Stimulated activated CD4-positive, alpha-beta T cell treated with anti-CD3 and anti-CD28 coated beads, TNF-alpha, amount 100 ng/mL, for 4 hours (primary cell): Measurements from ENCODE around the gene STX10.

Experiments used
- DNase-seq, 3 experiments: peaks; one replicate each; pipeline ENCODE4 v3.0.0-alpha.2; 2020; ENCODE audit warnings: low read depth in 3 of 3

Gene STX10

DNA sequence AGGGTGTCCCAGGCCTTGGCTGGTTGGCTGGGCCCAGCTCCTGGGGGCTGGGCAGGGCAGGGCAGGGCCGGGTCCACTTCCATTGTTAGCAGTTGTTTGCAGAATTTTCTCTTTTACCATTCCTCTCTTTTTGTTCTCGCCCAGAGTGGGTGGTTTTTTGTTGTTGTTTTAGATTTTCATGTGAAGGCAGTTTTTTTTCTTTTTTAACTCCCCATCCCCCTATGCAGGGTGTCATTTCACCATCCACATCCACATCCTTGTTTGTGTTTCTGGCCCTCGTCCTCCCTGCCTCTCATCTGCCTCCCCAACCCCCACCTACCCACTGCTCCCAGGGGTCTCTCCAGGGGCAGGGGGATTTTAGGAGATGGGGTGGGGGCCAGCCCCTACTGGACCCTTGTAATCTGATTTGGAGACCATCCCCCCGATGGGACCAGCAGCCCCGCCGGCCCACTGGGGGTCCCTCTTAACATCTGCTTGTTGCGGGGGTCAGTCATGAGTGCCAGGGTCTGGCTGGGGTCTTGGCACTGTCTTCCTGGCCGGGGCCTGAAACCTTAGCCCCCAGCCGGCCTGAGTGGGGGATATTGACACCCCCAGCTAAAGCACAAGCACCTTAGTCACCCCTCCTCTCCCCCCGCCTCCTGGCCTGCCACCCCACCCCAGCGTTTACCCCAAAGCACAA is 10.4 kb downstream of the STX10 start:
- no peak for DNase-seq

DNA sequence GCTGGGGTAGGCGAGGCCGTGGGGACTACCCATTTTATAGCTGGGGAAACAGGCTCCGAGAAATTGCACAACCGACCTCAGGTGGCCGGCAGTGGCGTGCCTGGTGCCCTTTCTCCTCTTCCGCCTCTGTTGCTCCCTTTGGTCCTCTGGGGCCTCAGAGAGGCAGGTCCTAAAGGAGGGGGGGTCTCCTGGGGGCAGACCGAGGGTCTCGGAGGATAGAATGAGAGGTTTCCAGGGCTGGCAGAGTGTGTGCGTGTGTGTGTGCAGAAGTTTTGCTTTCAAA is 11.3 kb downstream of the STX10 start:
- no peak for DNase-seq

DNA sequence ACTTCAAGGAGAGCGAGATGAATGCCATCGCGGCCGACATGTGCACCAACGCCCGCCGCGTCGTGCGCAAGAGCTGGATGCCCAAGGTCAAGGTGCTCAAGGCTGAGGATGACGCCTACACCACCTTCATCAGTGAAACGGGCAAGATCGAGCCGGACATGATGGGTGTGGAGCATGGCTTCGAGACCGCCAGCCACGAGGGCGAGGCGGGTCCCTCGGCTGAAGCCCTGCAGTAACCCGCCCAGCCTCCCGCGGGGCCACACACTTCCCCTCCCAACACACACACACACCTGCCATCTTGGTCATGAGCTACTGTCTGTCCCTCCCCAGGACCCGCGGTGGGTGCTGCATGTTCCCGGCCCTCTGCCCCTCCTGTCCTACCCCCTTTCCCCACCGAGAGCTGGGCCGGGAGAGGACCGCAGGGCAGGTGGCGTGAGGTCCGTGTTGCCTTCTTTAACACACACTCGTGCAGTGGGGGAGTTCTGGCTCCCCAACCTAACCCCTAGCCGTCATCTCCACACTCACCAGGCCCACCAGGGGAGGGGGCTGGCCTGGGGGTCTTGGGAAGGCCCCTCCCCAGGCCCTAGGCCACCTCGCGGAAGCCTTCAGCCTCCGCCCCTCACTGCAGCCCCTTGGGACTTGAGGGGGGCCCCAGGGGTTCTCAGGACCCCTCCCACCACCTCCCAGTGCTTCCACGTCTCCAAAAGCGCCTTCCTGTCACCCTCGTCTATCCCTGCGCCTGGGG is 11.8 kb downstream of the STX10 start:
- DNase-seq = no peak

DNA sequence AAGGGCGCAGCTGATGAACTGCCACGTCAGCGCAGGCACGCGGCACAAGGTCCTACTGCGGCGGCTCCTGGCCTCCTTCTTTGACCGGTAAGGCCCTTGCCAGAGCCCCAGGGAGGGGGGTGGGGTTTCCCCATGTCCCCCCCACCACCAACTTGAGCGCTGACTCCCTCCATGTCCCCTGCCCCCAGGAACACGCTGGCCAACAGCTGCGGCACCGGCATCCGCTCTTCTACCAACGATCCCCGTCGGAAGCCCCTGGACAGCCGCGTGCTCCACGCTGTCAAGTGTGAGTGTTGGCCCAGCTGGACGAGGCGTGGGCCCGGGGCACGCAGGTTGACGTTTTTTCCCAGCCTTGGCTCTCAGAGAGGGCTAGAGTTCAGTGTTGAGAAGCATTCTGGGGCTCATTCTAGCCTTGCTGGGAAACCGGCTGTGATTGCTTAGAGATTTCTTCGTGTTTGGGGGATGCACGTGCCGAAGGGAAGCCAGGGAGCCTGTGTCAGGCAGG is 12.8 kb downstream of the STX10 start:
- no peak for DNase-seq

DNA sequence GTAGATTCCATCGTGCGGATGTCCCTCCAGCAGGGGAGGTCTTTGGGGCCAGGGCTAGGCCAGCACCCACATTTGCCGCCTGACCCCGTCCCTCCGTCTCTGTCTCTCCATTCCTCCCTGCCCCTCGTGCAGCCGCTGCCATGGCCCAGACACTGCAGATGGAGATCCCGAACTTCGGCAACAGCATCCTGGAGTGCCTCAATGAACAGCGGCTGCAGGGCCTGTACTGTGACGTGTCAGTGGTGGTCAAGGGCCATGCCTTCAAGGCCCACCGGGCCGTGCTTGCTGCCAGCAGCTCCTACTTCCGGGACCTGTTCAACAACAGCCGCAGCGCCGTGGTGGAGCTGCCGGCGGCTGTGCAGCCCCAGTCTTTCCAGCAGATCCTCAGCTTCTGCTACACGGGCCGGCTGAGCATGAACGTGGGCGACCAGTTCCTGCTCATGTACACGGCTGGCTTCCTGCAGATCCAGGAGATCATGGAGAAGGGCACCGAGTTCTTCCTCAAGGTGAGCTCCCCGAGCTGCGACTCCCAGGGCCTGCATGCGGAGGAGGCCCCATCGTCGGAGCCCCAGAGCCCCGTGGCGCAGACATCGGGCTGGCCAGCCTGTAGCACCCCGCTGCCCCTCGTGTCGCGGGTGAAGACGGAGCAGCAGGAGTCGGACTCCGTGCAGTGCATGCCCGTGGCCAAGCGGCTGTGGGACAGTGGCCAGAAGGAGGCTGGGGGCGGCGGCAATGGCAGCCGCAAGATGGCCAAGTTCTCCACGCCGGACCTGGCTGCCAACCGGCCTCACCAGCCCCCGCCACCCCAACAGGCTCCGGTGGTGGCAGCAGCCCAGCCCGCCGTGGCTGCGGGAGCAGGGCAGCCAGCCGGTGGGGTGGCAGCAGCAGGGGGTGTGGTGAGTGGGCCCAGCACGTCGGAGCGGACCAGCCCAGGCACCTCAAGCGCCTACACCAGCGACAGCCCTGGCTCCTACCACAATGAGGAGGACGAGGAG is 14.8 kb downstream of the STX10 start:
- DNase-seq = no peak

DNA sequence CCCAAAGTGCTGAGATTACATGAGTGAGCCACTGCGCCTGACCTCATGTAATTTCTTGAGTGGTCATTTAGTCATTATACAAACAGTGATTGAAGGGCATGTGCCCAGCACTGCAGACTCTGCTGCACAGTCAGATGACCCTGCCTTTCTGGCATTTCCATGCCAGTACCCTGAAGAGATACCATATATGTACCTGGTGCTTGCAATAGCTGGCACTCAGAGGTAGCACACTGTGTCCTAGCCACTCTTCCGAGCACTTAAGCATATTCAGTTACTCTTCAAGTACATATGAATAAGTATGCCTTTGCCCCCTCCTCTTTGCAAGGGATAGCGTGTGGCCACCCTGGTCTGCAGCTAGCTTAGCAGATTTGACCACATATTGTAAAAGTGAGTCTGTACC is 15.5 kb downstream of the STX10 start:
- DNase-seq = no peak

DNA sequence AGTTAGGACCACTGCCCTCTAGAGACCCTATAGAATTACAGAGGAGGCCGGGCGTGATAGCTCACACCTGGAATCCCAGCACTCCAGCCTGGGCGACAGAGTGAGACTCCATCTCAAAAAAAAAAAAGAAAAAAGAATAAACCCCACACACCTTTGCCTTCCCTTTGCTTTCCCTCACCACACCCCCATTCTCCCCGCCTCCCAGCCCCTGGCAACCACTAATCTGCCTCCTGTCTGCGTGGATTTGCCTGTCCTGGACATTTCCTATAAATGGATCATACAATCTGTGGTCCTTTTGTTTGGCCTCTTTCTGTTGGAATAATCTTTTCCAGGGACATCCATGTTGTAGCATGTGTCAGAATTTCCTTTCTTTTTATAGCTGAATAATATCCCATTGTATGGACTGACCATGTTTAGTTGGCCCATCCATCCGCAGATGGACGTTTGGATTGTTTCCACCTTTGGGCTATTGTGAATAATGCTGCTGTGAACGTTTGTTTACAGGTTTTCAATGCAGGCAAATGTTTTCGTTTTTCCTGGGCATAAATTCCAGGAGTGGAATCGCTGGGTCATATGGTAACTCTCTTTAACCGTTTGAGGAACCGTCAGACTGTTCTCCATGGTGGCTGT is 16.8 kb downstream of the STX10 start:
- DNase-seq = no peak

DNA sequence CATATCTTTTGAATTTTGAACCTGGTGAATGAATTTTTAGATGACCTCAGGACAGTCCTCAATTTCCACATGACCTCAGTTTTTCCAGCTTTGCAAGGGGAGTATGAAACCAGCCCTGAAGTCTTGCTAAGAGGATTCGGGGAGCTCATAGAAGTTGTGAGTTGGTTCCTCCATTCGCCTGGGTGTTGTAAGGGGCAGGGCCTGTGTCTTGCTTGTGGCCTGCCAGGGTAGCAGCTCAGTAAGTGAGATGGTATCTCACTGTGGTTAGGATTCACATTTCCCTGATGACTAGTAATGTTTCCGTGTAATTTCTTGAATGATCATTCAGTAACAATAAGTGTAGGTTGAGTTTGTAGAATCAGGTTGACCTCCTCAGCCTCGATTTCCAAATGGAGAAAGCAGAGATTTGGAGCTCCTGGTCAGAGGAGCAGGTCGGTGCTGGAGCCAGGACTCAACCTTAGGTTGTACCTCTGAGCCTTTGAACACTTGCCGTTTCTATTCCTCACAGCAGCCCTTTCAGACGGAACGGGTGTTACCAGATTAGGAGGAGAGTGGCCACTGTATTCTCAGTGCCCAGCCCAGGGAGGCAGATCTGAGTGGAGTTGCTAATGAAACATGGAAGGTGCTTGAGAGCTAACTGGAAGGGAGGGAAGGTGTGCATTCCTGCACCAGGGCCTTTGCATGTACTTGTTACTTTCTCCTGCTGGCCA is 17.5 kb downstream of the STX10 start:
- peak in 1 of 3 experiments; percentile 37 for DNase-seq

DNA sequence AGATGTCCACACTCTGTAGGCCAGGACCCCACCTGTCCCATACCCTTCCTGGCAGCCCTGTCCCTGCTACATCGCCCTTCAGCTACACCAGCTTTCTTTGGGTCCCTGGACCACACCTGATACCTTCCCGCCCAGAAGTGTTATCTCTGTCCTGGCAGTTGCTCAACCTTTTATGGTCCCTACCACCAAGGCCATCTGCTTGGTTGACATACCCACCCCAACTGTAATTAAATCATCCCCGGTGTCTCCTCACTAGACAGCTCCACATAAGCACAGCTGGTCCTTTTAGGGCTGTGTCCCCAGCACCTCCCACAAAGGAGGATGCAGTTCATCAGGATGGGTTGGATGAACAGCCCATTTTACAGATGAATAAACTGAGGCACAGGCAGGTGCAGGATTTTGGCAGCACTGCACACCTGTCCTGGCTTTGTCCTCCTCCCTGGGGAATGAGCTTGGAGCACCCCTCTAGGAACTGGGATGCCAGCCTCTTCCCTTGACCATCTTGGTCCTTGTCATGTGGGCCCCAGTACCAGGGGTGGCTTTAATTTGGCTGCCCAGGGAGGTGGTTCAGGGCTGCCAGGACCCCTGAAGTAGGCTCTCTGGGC is 19.2 kb downstream of the STX10 start:
- no peak for DNase-seq

DNA sequence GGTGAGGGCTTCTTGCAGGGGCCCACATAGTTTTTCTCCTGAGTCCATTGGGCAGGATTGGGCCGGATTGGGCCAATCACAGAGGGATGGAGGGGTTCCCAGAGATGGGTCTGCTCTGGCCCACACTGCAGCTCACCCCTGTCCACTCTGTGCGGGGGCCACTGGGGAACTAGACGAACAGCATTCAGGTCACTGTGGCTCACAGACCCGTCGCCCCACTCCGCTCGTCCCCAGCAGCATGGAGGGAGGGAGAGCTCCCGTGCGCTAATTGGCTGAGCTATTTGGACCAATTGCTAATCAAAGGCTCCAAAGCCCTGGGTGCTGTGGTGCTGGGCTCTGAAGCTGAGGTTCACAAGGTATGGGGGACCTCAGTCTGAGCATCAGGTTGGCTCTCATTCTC is 20.8 kb downstream of the STX10 start:
- DNase-seq = no peak

DNA sequence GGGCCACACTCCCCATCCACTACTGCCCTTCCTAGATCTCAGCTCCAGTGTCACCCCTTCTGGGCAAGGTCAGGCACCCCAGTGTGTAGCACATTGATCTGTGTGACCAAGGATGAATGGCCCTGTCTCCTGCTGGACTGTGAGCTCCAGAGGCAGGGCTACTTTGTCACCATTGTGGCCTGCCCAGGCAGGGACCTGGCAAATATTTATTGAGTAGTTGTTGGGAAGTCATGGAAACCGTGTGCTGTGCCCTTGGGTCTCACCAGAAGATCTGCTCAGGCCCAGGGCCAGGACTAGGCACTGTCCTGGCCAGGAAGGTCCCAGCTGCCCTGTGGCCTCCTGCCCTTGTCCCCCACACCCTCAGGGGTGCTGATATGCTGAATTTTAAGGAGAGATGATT is 21.6 kb downstream of the STX10 start:
- no peak for DNase-seq

DNA sequence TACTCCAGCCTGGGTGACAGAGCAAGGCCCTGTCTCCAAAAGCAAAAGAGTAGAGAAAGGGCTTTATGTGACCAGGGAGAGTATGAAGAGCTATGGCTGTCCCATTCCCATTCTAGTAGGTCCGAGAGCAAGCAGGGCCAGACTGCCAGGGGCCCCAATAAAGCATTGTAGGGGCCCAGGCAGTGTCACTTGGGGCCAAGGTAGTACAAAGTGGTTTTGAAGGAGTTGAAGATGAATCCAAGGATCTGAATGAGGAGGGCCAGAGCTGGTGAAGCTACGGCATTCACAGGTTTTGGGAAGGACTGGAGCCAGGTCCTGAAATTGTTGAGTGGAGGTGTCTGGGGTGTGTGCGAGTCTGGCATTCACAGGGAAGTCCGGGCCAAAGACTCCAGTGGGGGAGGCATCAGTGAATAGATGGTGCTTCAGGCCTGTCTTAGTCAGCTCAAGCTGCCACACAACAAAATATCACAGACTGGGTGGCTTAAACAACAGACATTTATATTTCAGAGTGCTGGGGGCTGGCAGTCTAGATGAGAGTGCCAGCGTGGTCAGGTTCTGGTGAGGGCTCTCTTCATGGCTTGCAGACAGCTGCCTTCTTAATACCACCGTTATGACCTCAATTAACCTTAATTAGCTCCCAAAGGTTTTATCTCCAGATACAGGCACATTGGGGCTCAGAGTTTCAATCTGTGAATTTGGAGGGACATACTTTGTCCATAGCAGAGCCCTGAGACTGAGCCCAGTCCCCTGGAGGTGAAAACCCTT is 22.2 kb downstream of the STX10 start:
- DNase-seq = no peak

DNA sequence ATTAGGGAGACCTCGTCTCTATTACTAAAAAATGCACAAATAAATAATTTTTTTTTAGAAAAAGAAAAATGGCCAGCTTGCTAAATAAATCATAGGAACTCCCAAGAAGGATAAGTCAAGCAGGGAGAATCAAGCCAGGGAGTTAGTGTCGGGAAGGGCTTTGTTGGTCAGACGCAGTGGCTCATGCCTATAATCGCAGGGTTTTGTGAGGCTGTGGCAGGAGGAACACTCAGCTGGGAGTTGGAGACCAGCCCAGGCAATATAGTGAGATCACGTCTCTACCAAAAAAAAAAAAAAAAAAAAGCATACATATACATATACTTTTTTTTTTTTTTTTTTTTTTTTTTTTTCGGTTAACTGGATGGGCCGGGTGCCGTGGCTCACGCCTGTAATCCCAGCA is 23.1 kb downstream of the STX10 start:
- no peak for DNase-seq

DNA sequence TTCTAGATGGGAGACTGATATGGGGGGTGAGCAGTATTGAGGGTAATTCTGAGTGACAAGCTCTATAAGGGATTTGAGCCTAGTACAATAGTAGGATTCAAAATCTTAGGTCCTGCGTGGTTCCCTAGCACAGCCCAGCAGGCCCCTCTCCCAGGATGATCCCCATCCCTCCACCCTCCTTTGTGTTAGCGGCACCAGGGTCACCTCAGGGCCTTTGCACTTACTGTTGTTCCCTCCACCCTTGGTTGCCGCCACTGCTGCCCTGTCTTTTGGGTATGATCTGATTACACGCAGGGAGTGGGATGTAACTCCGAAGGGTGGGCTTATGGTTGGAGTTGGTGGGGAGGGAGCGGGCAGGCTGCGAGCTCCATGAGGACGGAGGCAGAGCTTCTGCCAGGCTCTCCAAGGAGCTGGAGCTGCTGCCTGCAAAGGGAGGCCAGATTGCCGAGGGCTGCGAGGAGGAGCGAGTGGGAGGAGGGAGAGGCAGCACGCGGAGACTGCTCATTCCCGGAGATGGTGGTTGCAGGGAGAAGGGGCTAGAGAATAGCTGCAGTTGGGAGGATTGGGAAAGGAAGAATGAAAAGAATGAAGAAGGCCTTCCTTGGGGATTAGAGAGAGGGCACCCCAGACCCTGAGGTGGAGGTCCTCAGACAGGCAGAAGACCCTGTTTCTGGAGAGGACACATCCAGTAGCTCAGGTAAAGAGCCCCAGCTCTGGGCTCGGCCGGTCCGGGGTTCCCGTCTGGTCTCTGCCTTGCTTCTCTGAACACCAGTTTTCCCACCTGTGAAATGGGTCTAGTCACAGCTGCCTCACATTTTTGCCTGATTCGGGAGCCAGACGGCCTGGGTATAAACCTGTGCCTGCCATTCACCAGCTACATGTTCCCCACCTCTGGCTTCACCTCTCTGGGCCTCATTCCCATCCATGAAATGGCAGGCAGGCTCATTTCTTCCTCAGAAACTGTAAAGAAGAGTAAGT is 26.9 kb downstream of the STX10 start:
- no peak for DNase-seq

DNA sequence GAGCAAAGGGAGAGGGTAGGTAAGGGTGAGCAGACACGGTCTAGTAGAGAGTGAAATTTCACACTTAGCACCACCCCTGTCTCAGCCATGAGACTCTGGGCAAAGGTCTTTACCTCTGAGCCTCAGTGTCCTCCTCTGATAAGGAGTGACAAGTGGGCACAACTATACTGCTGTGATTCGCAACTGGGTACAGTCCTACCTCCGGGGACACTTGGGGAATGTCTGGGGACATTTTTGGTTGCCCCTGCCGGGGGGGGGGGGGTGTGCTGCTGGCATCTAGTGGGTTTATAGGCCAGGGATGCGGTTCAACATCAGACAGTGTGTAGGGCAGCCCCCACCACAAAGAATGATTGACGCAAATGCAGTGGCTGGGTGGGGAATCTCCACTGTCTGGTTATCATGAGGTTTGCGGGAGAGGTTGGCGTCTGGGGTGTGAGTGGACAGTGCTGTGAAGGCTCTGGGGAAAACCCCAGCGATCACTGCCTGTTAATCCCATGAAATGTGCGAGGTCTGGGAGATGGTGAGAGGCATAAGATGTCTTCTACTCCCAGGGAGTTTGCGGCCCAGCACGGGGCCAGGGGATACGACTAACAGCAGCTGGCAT is 27.8 kb downstream of the STX10 start:
- no peak for DNase-seq

DNA sequence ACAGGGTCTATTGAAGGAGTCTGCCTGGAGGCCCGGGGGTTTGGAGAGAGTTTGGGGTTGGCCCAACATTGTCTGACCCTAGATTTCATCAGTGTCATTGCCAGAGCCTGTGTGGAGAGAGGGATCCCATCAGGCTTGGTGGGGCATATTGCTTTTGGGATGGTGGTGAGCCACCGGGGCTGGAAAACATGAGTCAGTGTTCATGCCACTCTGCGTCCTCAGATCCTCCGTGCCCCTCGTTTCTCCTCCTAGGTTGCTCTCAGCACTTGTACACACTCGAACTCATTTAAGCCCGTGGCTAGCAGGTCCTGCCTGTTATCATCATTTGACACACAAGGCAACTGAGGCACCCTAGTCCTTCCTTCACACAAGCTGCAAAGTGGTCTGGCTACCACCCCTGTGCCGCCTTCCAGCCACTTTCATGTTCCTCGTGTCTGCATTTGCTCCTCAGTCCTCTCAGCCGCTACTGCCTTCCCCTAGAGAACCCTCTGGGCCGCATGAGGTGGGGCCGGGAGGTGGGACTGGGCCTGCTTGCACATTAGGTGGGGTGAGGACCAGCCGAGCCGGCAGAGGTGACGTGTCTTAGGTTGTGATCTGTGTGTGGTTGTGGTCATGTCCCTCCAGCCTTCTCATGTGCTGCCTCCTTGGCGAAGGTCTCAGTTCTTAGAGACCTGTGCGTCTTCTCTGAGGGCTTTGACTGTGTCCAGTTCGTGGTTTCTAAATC is 28.5 kb downstream of the STX10 start:
- no peak for DNase-seq

DNA sequence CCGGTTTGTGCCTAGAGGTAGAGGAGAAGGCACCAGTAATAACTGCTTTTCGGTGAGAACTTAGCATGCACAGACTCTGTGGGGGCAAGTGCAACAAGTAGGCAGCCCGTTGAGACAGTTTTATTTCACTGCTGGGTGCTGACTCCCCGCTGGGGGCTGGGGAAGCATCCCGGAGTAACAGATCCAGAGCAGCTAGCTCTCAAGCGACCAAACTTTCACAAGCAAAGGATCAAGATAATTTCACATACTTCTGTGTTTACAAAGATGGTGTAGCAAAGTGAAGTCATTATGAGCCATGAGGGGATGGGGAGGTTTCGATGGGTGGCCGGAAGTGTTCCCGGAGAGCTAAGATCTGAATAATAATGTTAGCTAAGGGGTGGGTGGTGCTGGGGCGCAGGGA is 29.4 kb downstream of the STX10 start:
- DNase-seq = no peak

DNA sequence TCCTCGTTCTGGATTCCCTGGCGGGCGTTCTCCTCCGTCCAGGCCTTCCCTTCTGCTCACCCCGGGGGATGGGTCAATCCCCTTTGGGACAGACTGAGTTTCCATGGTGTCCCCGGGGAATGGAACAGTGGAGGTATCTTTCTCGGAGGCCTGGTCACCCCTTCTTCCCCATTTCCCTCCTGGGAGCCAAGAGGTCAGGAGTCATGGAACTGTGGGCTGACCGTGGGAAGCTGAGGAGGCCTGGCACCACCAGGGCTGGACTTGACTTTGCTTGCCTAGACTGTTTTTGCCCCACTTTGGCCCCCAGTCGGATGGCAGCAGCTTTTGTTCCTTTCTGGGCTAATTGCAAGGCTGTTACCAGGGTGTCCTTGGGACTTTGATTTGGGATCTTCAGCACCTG is 30.1 kb downstream of the STX10 start:
- no peak for DNase-seq
